HG03432 (cell line): ENCODE results near the gene SMIM44.
"Not testable (repeated sequence)": the region's sequence is repeated elsewhere in the genome, so short reads cannot be mapped to it uniquely, and the experiment has no call there.

Experiments
- ATAC-seq: cut with Tn5 transposase; IDR thresholded peaks from one replicate; pipeline ENCODE4 v1.9.1; 2021; ENCODE audit warnings: mild to moderate bottlenecking, moderate library complexity; ENCODE audit not compliant: unreplicated experiment

The SMIM44 gene

GRCh38 chr19:3459089-3459881 is 24.0 kb downstream of the SMIM44 start:
- ATAC-seq = no peak

GRCh38 chr19:3458229-3459088 is 24.8 kb downstream of the SMIM44 start:
- ATAC-seq = no peak

- no peak for ATAC-seq
Measured at GRCh38 chr19:3457528-3458228, 25.6 kb downstream of the SMIM44 start.

GRCh38 chr19:3456925-3457527 is 26.2 kb downstream of the SMIM44 start:
- ATAC-seq = no peak

- no peak for ATAC-seq
Measured at GRCh38 chr19:3455960-3456601, 27.2 kb downstream of the SMIM44 start.

- ATAC-seq = no peak
Measured at GRCh38 chr19:3455393-3455955, 27.8 kb downstream of the SMIM44 start.

- no peak for ATAC-seq
Measured at GRCh38 chr19:3454656-3455392, 28.4 kb downstream of the SMIM44 start.

GRCh38 chr19:3453840-3454239 is 29.4 kb downstream of the SMIM44 start:
- no peak for ATAC-seq

GRCh38 chr19:3452942-3453214 is 30.4 kb downstream of the SMIM44 start:
- not testable (repeated sequence) for ATAC-seq

GRCh38 chr19:3452171-3452941 is 30.9 kb downstream of the SMIM44 start:
- ATAC-seq = no peak

GRCh38 chr19:3451451-3451866 is 31.8 kb downstream of the SMIM44 start:
- no peak for ATAC-seq

GRCh38 chr19:3450796-3451411 is 32.3 kb downstream of the SMIM44 start:
- ATAC-seq = no peak

GRCh38 chr19:3448616-3449334 is 34.5 kb downstream of the SMIM44 start:
- no peak for ATAC-seq

- not testable (repeated sequence) for ATAC-seq
Measured at GRCh38 chr19:3446657-3447056, 36.6 kb downstream of the SMIM44 start.

- ATAC-seq = no peak
Measured at GRCh38 chr19:3444695-3445234, 38.5 kb downstream of the SMIM44 start.

GRCh38 chr19:3443840-3444694 is 39.2 kb downstream of the SMIM44 start:
- ATAC-seq = no peak
